Esophagus muscularis mucosa (tissue), 4 donors: Measurements from ENCODE around the gene EML6.

Experiments
- CTCF ChIP-seq, 3 experiments: fragments of 200-600 bp in 2 of 3; fragments of 450-650 bp in 1 of 3; sonication (generic) in 2 of 3; IDR thresholded peaks; one replicate each; pipeline ENCODE4 v1.5.1; 2017 to 2019; ENCODE audit warnings: antibody characterized with exemption in 3 of 3, mild to moderate bottlenecking in 2 of 3, moderate library complexity in 1 of 3
- EP300 ChIP-seq: sonication (generic); formaldehyde crosslinking; IDR thresholded peaks from one replicate; pipeline ENCODE4 v1.6.1; 2017; ENCODE audit warnings: antibody characterized with exemption
- POLR2A ChIP-seq: fragments of 450-650 bp; IDR thresholded peaks from one replicate; pipeline ENCODE4 v1.6.1; 2017; ENCODE audit warnings: antibody characterized with exemption, moderate library complexity, mild to moderate bottlenecking, low read depth
- POLR2AphosphoS5 ChIP-seq, 2 donors: sonication (generic); formaldehyde crosslinking; IDR thresholded peaks; one replicate each; pipeline ENCODE4 v1.6.1; 2017; ENCODE audit warnings: antibody characterized with exemption in 2 of 2

GRCh38 chr2:54787755-54788366, 64.4 kb downstream of the EML6 start:
- TF ChIP-seq POLR2A (no peak), POLR2AphosphoS5 (IDR thresholded peaks at IDR 0.05) (no peak), CTCF (IDR thresholded peaks at IDR 0.05) (no peak), EP300 (no peak)
